OCI-LY3 (cell line): ENCODE results near the gene USP20.

Experiments used
- H2AFZ ChIP-seq: fragments of 200-600, 300-600 bp; shearing (Covaris generic); 2 replicates; pipeline ENCODE4 v1.6.0; 2014; ENCODE audit warnings: antibody characterized with exemption, low read depth, low read length
- H3K27ac ChIP-seq: fragments of 200-600, 300-600 bp; sonication (generic); 2 replicates; pipeline ENCODE4 v1.5.1; 2014; ENCODE audit warnings: mild to moderate bottlenecking, low read length, moderate library complexity, mixed read lengths
- H3K27me3 ChIP-seq: fragments of 200-600, 300-600 bp; sonication (generic); 2 replicates; pipeline ENCODE4 v1.6.1; 2014; ENCODE audit warnings: low read depth, low read length, mixed read lengths
- H3K36me3 ChIP-seq: fragments of 200-600, 300-600 bp; sonication (generic); replicated peaks from 2 replicates; pipeline ENCODE3; 2014; ENCODE audit warnings: low read depth, low read length, mixed read lengths
- H3K4me1 ChIP-seq: fragments of 300-600, 200-600 bp; sonication (generic); 2 replicates; pipeline ENCODE4 v1.6.1; 2014; ENCODE audit warnings: low read length, mixed read lengths
- H3K4me2 ChIP-seq: fragments of 200-600, 300-600 bp; sonication (generic); 2 replicates; pipeline ENCODE4 v1.6.1; 2014; ENCODE audit warnings: low read length, mixed read lengths
- H3K4me3 ChIP-seq: fragments of 300-600, 200-600 bp; sonication (generic); 2 replicates; pipeline ENCODE4 v1.5.1; 2014; ENCODE audit warnings: antibody characterized with exemption, mild to moderate bottlenecking, low read length, moderate library complexity
- H3K79me2 ChIP-seq: fragments of 300-600, 200-600 bp; shearing (Covaris generic); 2 replicates; pipeline ENCODE4 v1.6.1; 2014; ENCODE audit warnings: mild to moderate bottlenecking, low read length, mixed read lengths
- H3K9ac ChIP-seq: fragments of 300-600, 200-600 bp; shearing (Covaris generic); 2 replicates; pipeline ENCODE4 v1.6.0; 2014; ENCODE audit warnings: mild to moderate bottlenecking, low read length, moderate library complexity
- H3K9me3 ChIP-seq: fragments of 200-600, 300-600 bp; shearing (Covaris generic); 2 replicates; pipeline ENCODE4 v1.6.1; 2014; ENCODE audit warnings: low read length, mixed read lengths; ENCODE audit not compliant: insufficient read depth
- H4K20me1 ChIP-seq: fragments of 200-600, 300-600 bp; sonication (generic); 2 replicates; pipeline ENCODE4 v1.6.1; 2016; ENCODE audit warnings: low read length, mixed read lengths; ENCODE audit not compliant: insufficient read depth
- CTCF ChIP-seq: fragments of 200-600, 300-600 bp; sonication (generic); IDR thresholded peaks from 2 replicates; pipeline ENCODE4 v1.5.1; 2014; ENCODE audit warnings: antibody characterized with exemption, low read length, low read depth
- EZH2phosphoT487 ChIP-seq: fragments of 200-600 bp; shearing (Covaris generic); IDR thresholded peaks from 2 replicates; pipeline ENCODE4 v1.6.1; 2018; ENCODE audit warnings: antibody characterized with exemption, mixed run types, low read depth

Gene USP20

GRCh38 chr9:129885670-129886106, 50.4 kb downstream of the USP20 start:
- TF ChIP-seq CTCF, result peak; percentile 79
- TF ChIP-seq EZH2phosphoT487, result no peak
- peaks cover 28% of the 10 kb centered on the region for H4K20me1 ChIP-seq
- H3K9ac ChIP-seq, result peak overlapping the region; percentile 51; the same call in 1 of the 2 replicates
- H3K9me3 ChIP-seq, result no peaks in the 10 kb centered on the region
- H3K79me2 ChIP-seq, result peaks cover 28% of the 10 kb centered on the region
- H2AFZ ChIP-seq, result no peak overlapping the region
- H3K4me1 ChIP-seq, result peaks cover 71% of the 10 kb centered on the region
- peak overlapping the region; percentile 76 for H3K4me2 ChIP-seq
- H3K27me3 ChIP-seq, result no peaks in the 10 kb centered on the region
- peaks cover 24% of the 10 kb centered on the region for H3K36me3 ChIP-seq
- peak overlapping the region; percentile 61 for H3K4me3 ChIP-seq
- H3K27ac ChIP-seq, result peak overlapping the region; percentile 95

GRCh38 chr9:129886226-129887174, 51.2 kb downstream of the USP20 start:
- peak overlapping the region; percentile 95 for H3K27ac ChIP-seq

GRCh38 chr9:129887334-129888292, 52.4 kb downstream of the USP20 start:
- Histone ChIP-seq H4K20me1 (peaks cover 41% of the 10 kb centered on the region), H3K9ac (peak overlapping the region; percentile 48), H3K9me3 (no peaks in the 10 kb centered on the region), H3K4me3 (peak overlapping the region; percentile 56), H3K4me2 (peak overlapping the region; percentile 76), H3K36me3 (peaks cover 39% of the 10 kb centered on the region), H3K27me3 (no peaks in the 10 kb centered on the region), H2AFZ (no peak overlapping the region), H3K79me2 (peaks cover 33% of the 10 kb centered on the region), H3K27ac (peak overlapping the region; percentile 95), H3K4me1 (peaks cover 88% of the 10 kb centered on the region)
- no peak for TF ChIP-seq CTCF
- no peak for TF ChIP-seq EZH2phosphoT487

More at GRCh38 chr9:129886226-129887174, 51.2 kb downstream of the USP20 start:
- Histone ChIP-seq H4K20me1 (peaks cover 32% of the 10 kb centered on the region), H3K9me3 (no peaks in the 10 kb centered on the region), H3K9ac (peak overlapping the region; percentile 3; the same call in 1 of the 2 replicates), H3K4me2 (peak overlapping the region; percentile 76), H3K27me3 (no peaks in the 10 kb centered on the region), H2AFZ (no peak overlapping the region), H3K4me3 (peak overlapping the region; percentile 61; the same call in 1 of the 2 replicates), H3K4me1 (peaks cover 78% of the 10 kb centered on the region), H3K79me2 (peaks cover 33% of the 10 kb centered on the region), H3K36me3 (peaks cover 30% of the 10 kb centered on the region)
- TF ChIP-seq EZH2phosphoT487 (no peak), CTCF (no peak)
